IMR-90 (cell line): ENCODE results near the gene HHIP. TPM values are rescaled to one million over a fixed set of nuclear protein-coding genes. Genes with fewer than 3 reads are reported as not detected.

Experiments used
- ATAC-seq: fragments of 200-7000 bp; cut with Tn5 transposase; 2 replicates; pipeline ENCODE4 v1.9.1; 2020; ENCODE audit warnings: low read depth, mild to moderate bottlenecking, moderate library complexity
- BruUV-seq: library from RNA; stranded (reverse); fragments of 400-500 nt; replicated peaks from 2 replicates; lab custom pipeline; 2021; lab: Mats Ljungman, UMichigan
- CTCF ChIA-PET: fragments of 300-600 bp; formaldehyde crosslinking; extraction: SDS; loops from one replicate; lab custom pipeline; 2021; ENCODE audit warnings: antibody characterized with exemption; lab: Yijun Ruan, JAX
- POLR2A ChIA-PET: fragments of 300-600 bp; sonication (Branson Sonifier 250); formaldehyde crosslinking; loops from one replicate; lab custom pipeline; 2022; ENCODE audit warnings: antibody characterized with exemption; ENCODE audit not compliant: unreplicated experiment; lab: Charles Lee
- DNase-seq: peaks from one replicate; pipeline ENCODE4 v3.0.0; 2013
- H2AFZ ChIP-seq: replicated peaks from 2 replicates; pipeline ENCODE3; 2013; ENCODE audit warnings: low read length, mild to moderate bottlenecking; ENCODE audit not compliant: poor library complexity
- H2AK5ac ChIP-seq: 2 replicates; pipeline ENCODE4 v1.6.1; 2013; ENCODE audit warnings: low read depth, low read length, inconsistent platforms
- H2AK9ac ChIP-seq: replicated peaks from 2 replicates; pipeline ENCODE3; 2013; ENCODE audit warnings: mild to moderate bottlenecking, low read depth, low read length, moderate library complexity; ENCODE audit not compliant: poor library complexity
- H2BK120ac ChIP-seq: 2 replicates; pipeline ENCODE4 v1.6.1; 2013; ENCODE audit warnings: low read depth, low read length, inconsistent platforms
- H2BK15ac ChIP-seq: 3 replicates; pipeline ENCODE4 v1.6.1; 2013; ENCODE audit warnings: low read depth, low read length, inconsistent platforms
- H2BK20ac ChIP-seq: 2 replicates; pipeline ENCODE4 v1.6.1; 2013; ENCODE audit warnings: low read depth, mild to moderate bottlenecking, inconsistent platforms, low read length, moderate library complexity
- H2BK5ac ChIP-seq: 2 replicates; pipeline ENCODE4 v1.6.1; 2013; ENCODE audit warnings: mild to moderate bottlenecking, low read depth, low read length, inconsistent platforms; ENCODE audit not compliant: poor library complexity, severe bottlenecking
- H3K14ac ChIP-seq: replicated peaks from 2 replicates; pipeline ENCODE4 v1.6.1; 2013; ENCODE audit warnings: low read depth, low read length, inconsistent platforms
- H3K18ac ChIP-seq: 2 replicates; pipeline ENCODE4 v1.6.1; 2013; ENCODE audit warnings: low read depth, low read length, control low read depth
- H3K23ac ChIP-seq: 2 replicates; pipeline ENCODE4 v1.6.1; 2013; ENCODE audit warnings: low read depth, low read length, inconsistent platforms
- H3K27ac ChIP-seq: 2 replicates; pipeline ENCODE4 v1.5.1; 2013; ENCODE audit warnings: mild to moderate bottlenecking, control low read depth, low read length; ENCODE audit not compliant: insufficient read depth
- H3K27me3 ChIP-seq: 2 replicates; pipeline ENCODE4 v1.6.1; 2013; ENCODE audit warnings: low read length; ENCODE audit not compliant: control insufficient read depth, insufficient read depth
- H3K36me3 ChIP-seq: 2 replicates; pipeline ENCODE4 v1.6.1; 2013; ENCODE audit warnings: low read length, mixed read lengths; ENCODE audit not compliant: control insufficient read depth, insufficient read depth
- H3K4ac ChIP-seq: 2 replicates; pipeline ENCODE4 v1.6.1; 2013; ENCODE audit warnings: low read depth, low read length, inconsistent platforms
- H3K4me1 ChIP-seq: 2 replicates; pipeline ENCODE4 v1.6.1; 2013; ENCODE audit warnings: low read length, mixed read lengths; ENCODE audit not compliant: control insufficient read depth, insufficient read depth
- H3K4me2 ChIP-seq: 2 replicates; pipeline ENCODE4 v1.6.1; 2013; ENCODE audit warnings: low read depth, mild to moderate bottlenecking, control low read depth, low read length, moderate library complexity
- H3K4me3 ChIP-seq: 2 replicates; pipeline ENCODE4 v1.5.1; 2013; ENCODE audit warnings: low read depth, mild to moderate bottlenecking, control low read depth, low read length, moderate library complexity; ENCODE audit not compliant: insufficient read depth
- H3K56ac ChIP-seq: 2 replicates; pipeline ENCODE4 v1.6.1; 2013; ENCODE audit warnings: low read length, inconsistent platforms; ENCODE audit not compliant: insufficient read depth; ENCODE audit errors: extremely low read depth
- H3K79me1 ChIP-seq, 2 experiments: 2 replicates each; pipeline ENCODE4 v1.6.1; 2013; ENCODE audit warnings: low read length in 2 of 2, inconsistent platforms in 1 of 2, low read depth in 1 of 2
- H3K9ac ChIP-seq: 2 replicates; pipeline ENCODE4 v1.6.1; 2013; ENCODE audit warnings: low read depth, low read length, control low read depth
- H3K9me1 ChIP-seq: 2 replicates; pipeline ENCODE4 v1.6.1; 2013; ENCODE audit warnings: low read length, inconsistent platforms; ENCODE audit not compliant: insufficient read depth
- H3K9me3 ChIP-seq: 2 replicates; pipeline ENCODE4 v1.6.1; 2013; ENCODE audit warnings: low read length; ENCODE audit not compliant: control insufficient read depth, insufficient read depth
- H4K20me1 ChIP-seq: 2 replicates; pipeline ENCODE4 v1.6.1; 2013; ENCODE audit warnings: low read length, inconsistent platforms; ENCODE audit not compliant: insufficient read depth
- H4K5ac ChIP-seq: 2 replicates; pipeline ENCODE4 v1.6.1; 2013; ENCODE audit warnings: mild to moderate bottlenecking, low read depth, low read length, control low read depth
- H4K8ac ChIP-seq, 2 experiments: 2 replicates each; pipeline ENCODE4 v1.6.1; 2013; ENCODE audit warnings: low read depth in 2 of 2, low read length in 2 of 2, control low read depth in 1 of 2, inconsistent platforms in 1 of 2
- H4K91ac ChIP-seq: 2 replicates; pipeline ENCODE4 v1.6.1; 2013; ENCODE audit warnings: low read depth, low read length, inconsistent platforms; ENCODE audit not compliant: insufficient read depth
- BHLHE40 ChIP-seq: fragments of 150-350 bp; IDR thresholded peaks from 2 replicates; pipeline ENCODE4 v1.6.1; 2016; ENCODE audit warnings: mild to moderate bottlenecking, low read depth, low read length
- CEBPB ChIP-seq: IDR thresholded peaks from 2 replicates; pipeline ENCODE4 v1.6.1; 2012; ENCODE audit warnings: low read depth, low read length, improper control_type of control experiment
- CHD1 ChIP-seq: IDR thresholded peaks from 2 replicates; pipeline ENCODE4 v1.6.1; 2012; ENCODE audit warnings: low read depth, low read length, improper control_type of control experiment
- FOS ChIP-seq: fragments of 150-350 bp; IDR thresholded peaks from 2 replicates; pipeline ENCODE4 v1.6.1; 2016; ENCODE audit warnings: low read depth, low read length
- MAFK ChIP-seq: IDR thresholded peaks from 2 replicates; pipeline ENCODE4 v1.6.1; 2012; ENCODE audit warnings: low read depth, low read length, improper control_type of control experiment
- MAZ ChIP-seq: IDR thresholded peaks from 2 replicates; pipeline ENCODE4 v1.6.1; 2012; ENCODE audit warnings: low read depth, mild to moderate bottlenecking, low read length, improper control_type of control experiment, moderate library complexity, borderline replicate concordance
- MXI1 ChIP-seq: IDR thresholded peaks from 2 replicates; pipeline ENCODE4 v1.6.1; 2012; ENCODE audit warnings: low read depth, mild to moderate bottlenecking, low read length, moderate library complexity, borderline replicate concordance
- NFE2L2 ChIP-seq: fragments of 150-350 bp; IDR thresholded peaks from 2 replicates; pipeline ENCODE4 v1.6.1; 2016; ENCODE audit warnings: low read depth, mild to moderate bottlenecking, low read length
- POLR2A ChIP-seq: IDR thresholded peaks from 2 replicates; pipeline ENCODE4 v1.6.1; 2012; ENCODE audit warnings: mild to moderate bottlenecking, low read depth, low read length
- RAD21 ChIP-seq: IDR thresholded peaks from 2 replicates; pipeline ENCODE4 v1.6.1; 2012; ENCODE audit warnings: low read length, improper control_type of control experiment
- RCOR1 ChIP-seq: IDR thresholded peaks from 2 replicates; pipeline ENCODE4 v1.6.1; 2012; ENCODE audit warnings: mild to moderate bottlenecking, low read length, improper control_type of control experiment; ENCODE audit not compliant: insufficient replicate concordance
- RFX5 ChIP-seq: IDR thresholded peaks from 2 replicates; pipeline ENCODE4 v1.8.0; 2012; ENCODE audit warnings: low read depth, mild to moderate bottlenecking, low read length, moderate library complexity
- SMC3 ChIP-seq: fragments of 150-350 bp; IDR thresholded peaks from 2 replicates; pipeline ENCODE4 v1.6.1; 2016; ENCODE audit warnings: low read depth, mild to moderate bottlenecking, antibody characterized with exemption, low read length, moderate library complexity
- USF2 ChIP-seq: fragments of 150-350 bp; IDR thresholded peaks from 2 replicates; pipeline ENCODE4 v1.6.1; 2017; ENCODE audit warnings: mild to moderate bottlenecking, antibody characterized with exemption, low read length, low read depth
- WGBS, 2 experiments: methylation state at CpG; one replicate each; pipeline versions ENCODE4 v1.1.5 to v1.1.7; 2013; ENCODE audit warnings: missing lambda C conversion rate in 2 of 2; ENCODE audit not compliant: insufficient read length in 1 of 2; ENCODE audit errors: extremely low coverage in 2 of 2; 5-methylcytosine and 5-hydroxymethylcytosine counted together
- dilution Hi-C: fragments of 300-500 bp; cut with HindIII; formaldehyde crosslinking; loops from one replicate; pipeline ENCODE4 v1.14.3; 2018; ENCODE audit warnings: low sequenced_read_pairs; ENCODE audit not compliant: unreplicated experiment
- in situ Hi-C: fragments of 300-500 bp; cut with MboI; formaldehyde crosslinking; loops from 3 replicates; pipeline ENCODE4 v1.14.3; 2019; ENCODE audit warnings: low sequenced_read_pairs, inconsistent platforms, mixed read lengths
- intact Hi-C: fragments of 100-400 bp; cut with micrococcal nuclease; formaldehyde crosslinking; loops from 2 replicates; pipeline ENCODE4 v1.10.0; 2022
- polyA plus RNA-seq, 3 experiments: library from polyadenylated mRNA; depleted of rRNA; stranded (reverse); fragments of >200 nt; gene quantifications; 2 replicates each; pipeline ENCODE4 v1.2.3, GENCODE V29; 2012; ENCODE audit warnings: low replicate concordance in 1 of 3
- total RNA-seq: library from RNA; depleted of rRNA; stranded (reverse); fragments of >200 nt; gene quantifications from 2 replicates; pipeline ENCODE4 v1.2.3, GENCODE V29; 2012
- TF ChIP-seq, protein P1 (sequence below): fragments of 150-350 bp; IDR thresholded peaks from 2 replicates; pipeline ENCODE4 v1.6.1; 2016; ENCODE audit warnings: low read depth, mild to moderate bottlenecking, low read length, moderate library complexity, borderline replicate concordance
- TF ChIP-seq, protein P2 (sequence below): conservative IDR thresholded peaks from 2 replicates; pipeline ENCODE4 v1.5.1; 2012; ENCODE audit warnings: mild to moderate bottlenecking, low read depth, low read length, improper control_type of control experiment

HHIP gene
- total and polyA plus RNA-seq, 2 of the 4 experiments (the other 2 are of a cell fraction), result 6.6 to 9.6 TPM

- Histone ChIP-seq H3K4me1 (no peaks in the 10 kb centered on the region), H2AFZ (no peak overlapping the region), H3K9me3 (no peaks in the 10 kb centered on the region), H4K91ac (no peak overlapping the region), H3K4me3 (no peak overlapping the region), H2AK9ac (no peak overlapping the region), H4K8ac (no peak overlapping the region), H3K56ac (no peak overlapping the region), H3K9ac (no peak overlapping the region), H3K79me1 (no peaks in the 10 kb centered on the region), H3K27ac (no peak overlapping the region), H3K36me3 (no peaks in the 10 kb centered on the region), H4K5ac (no peak overlapping the region), H4K20me1 (no peaks in the 10 kb centered on the region), H2BK5ac (no peak overlapping the region), H3K4me2 (no peak overlapping the region), H2BK15ac (no peak overlapping the region), H3K9me1 (no peaks in the 10 kb centered on the region), H3K27me3 (peaks cover 3% of the 10 kb centered on the region; the same call in 1 of the 2 replicates), H2BK120ac (no peak overlapping the region), H3K23ac (no peak overlapping the region), H3K14ac (no peak overlapping the region), H2AK5ac (no peak overlapping the region), H2BK20ac (no peak overlapping the region), H3K18ac (no peak overlapping the region), H3K4ac (no peak overlapping the region)
- DNase-seq, result no peak
- TF ChIP-seq SMC3, result no peak
- TF ChIP-seq NFE2L2, result no peak
- TF ChIP-seq, protein P1, sequence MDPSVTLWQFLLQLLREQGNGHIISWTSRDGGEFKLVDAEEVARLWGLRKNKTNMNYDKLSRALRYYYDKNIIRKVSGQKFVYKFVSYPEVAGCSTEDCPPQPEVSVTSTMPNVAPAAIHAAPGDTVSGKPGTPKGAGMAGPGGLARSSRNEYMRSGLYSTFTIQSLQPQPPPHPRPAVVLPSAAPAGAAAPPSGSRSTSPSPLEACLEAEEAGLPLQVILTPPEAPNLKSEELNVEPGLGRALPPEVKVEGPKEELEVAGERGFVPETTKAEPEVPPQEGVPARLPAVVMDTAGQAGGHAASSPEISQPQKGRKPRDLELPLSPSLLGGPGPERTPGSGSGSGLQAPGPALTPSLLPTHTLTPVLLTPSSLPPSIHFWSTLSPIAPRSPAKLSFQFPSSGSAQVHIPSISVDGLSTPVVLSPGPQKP, result no peak
- no peak for TF ChIP-seq BHLHE40
- TF ChIP-seq FOS, result no peak
- TF ChIP-seq, protein P2, sequence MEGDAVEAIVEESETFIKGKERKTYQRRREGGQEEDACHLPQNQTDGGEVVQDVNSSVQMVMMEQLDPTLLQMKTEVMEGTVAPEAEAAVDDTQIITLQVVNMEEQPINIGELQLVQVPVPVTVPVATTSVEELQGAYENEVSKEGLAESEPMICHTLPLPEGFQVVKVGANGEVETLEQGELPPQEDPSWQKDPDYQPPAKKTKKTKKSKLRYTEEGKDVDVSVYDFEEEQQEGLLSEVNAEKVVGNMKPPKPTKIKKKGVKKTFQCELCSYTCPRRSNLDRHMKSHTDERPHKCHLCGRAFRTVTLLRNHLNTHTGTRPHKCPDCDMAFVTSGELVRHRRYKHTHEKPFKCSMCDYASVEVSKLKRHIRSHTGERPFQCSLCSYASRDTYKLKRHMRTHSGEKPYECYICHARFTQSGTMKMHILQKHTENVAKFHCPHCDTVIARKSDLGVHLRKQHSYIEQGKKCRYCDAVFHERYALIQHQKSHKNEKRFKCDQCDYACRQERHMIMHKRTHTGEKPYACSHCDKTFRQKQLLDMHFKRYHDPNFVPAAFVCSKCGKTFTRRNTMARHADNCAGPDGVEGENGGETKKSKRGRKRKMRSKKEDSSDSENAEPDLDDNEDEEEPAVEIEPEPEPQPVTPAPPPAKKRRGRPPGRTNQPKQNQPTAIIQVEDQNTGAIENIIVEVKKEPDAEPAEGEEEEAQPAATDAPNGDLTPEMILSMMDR, result no peak
- TF ChIP-seq CEBPB, result no peak
- no peak for TF ChIP-seq RAD21
- no peak for TF ChIP-seq POLR2A
- TF ChIP-seq USF2, result no peak
- TF ChIP-seq RCOR1, result no peak
- no peak for TF ChIP-seq MAFK
- TF ChIP-seq MXI1, result no peak
- TF ChIP-seq MAZ, result no peak
- TF ChIP-seq CHD1, result no peak
- no peak for TF ChIP-seq RFX5
- POLR2A ChIA-PET, result no interaction called here
- CTCF ChIA-PET, result no interaction called here
- in situ Hi-C loops, result no loop called here
- no CpG with 5 or more reads among the region's 2 CpGs for WGBS, 2 experiments
- ATAC-seq, result no peak
- BruUV-seq, result no TSS peak
- intact Hi-C loops, result no loop called here
- dilution Hi-C loops, result no loop called here
These were observed 132.4 kb downstream of the HHIP start for GRCh38 chr4:144778364-144778763.
